ENCODE results near the gene STAP2. TPM values are rescaled to one million over a fixed set of nuclear protein-coding genes. Genes with fewer than 3 reads are reported as not detected.

STAP2 gene
- total RNA-seq, 3 donors from 2014 or later = 91.4 to 330 (median 183) TPM

GRCh38 chr19:4360081-4360569 is 21.5 kb upstream of the STAP2 start:
- DNase-seq (no peak), ATAC-seq (no peak)
- Histone ChIP-seq H3K4me3 (no peak overlapping the region), H3K4me1 (ENCODE audit: low read depth) (peaks cover 1% of the 10 kb centered on the region), H3K36me3 (ENCODE audit: low read depth) (no peaks in the 10 kb centered on the region), H3K9me3 (no peaks in the 10 kb centered on the region)
- TF ChIP-seq, protein P1, sequence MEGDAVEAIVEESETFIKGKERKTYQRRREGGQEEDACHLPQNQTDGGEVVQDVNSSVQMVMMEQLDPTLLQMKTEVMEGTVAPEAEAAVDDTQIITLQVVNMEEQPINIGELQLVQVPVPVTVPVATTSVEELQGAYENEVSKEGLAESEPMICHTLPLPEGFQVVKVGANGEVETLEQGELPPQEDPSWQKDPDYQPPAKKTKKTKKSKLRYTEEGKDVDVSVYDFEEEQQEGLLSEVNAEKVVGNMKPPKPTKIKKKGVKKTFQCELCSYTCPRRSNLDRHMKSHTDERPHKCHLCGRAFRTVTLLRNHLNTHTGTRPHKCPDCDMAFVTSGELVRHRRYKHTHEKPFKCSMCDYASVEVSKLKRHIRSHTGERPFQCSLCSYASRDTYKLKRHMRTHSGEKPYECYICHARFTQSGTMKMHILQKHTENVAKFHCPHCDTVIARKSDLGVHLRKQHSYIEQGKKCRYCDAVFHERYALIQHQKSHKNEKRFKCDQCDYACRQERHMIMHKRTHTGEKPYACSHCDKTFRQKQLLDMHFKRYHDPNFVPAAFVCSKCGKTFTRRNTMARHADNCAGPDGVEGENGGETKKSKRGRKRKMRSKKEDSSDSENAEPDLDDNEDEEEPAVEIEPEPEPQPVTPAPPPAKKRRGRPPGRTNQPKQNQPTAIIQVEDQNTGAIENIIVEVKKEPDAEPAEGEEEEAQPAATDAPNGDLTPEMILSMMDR (IDR thresholded peaks at IDR 0.05) = no peak
- intact Hi-C loops (cut with DNase I, micrococcal nuclease) = no loop called here

DNA sequence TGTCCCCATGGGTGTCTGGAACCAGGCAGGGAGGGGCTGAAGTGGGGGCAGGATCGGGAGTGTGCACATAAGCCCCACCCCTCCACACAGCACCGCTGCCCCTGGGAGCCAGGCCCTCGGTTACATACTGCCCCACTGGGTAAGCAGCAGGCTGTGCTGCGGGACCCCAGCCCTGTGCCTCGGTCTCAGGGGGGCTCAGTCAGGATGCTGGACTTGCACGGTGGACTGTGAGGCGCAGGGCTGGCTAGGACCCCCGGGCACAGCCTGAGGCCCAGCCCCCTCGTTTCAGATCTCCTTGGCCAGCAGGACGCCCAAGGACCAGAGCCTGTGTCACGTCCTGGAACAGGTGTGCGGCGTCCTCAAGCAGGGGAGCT is 21.0 kb upstream of the STAP2 start:
- Histone ChIP-seq H3K9me3 (no peaks in the 10 kb centered on the region), H3K36me3 (ENCODE audit: low read depth) (no peaks in the 10 kb centered on the region), H3K4me3 (no peak overlapping the region), H3K4me1 (ENCODE audit: low read depth) (no peaks in the 10 kb centered on the region)
- intact Hi-C loops (cut with DNase I, micrococcal nuclease) = loop anchor here in 1 of 2 donors (10.0 kb wide), 1 partner anchor 95 kb away; no protein-coding TSS in a partner anchor
- no peak for ATAC-seq
- TF ChIP-seq, protein P1 (IDR thresholded peaks at IDR 0.05) = no peak
- no peak for DNase-seq

DNA sequence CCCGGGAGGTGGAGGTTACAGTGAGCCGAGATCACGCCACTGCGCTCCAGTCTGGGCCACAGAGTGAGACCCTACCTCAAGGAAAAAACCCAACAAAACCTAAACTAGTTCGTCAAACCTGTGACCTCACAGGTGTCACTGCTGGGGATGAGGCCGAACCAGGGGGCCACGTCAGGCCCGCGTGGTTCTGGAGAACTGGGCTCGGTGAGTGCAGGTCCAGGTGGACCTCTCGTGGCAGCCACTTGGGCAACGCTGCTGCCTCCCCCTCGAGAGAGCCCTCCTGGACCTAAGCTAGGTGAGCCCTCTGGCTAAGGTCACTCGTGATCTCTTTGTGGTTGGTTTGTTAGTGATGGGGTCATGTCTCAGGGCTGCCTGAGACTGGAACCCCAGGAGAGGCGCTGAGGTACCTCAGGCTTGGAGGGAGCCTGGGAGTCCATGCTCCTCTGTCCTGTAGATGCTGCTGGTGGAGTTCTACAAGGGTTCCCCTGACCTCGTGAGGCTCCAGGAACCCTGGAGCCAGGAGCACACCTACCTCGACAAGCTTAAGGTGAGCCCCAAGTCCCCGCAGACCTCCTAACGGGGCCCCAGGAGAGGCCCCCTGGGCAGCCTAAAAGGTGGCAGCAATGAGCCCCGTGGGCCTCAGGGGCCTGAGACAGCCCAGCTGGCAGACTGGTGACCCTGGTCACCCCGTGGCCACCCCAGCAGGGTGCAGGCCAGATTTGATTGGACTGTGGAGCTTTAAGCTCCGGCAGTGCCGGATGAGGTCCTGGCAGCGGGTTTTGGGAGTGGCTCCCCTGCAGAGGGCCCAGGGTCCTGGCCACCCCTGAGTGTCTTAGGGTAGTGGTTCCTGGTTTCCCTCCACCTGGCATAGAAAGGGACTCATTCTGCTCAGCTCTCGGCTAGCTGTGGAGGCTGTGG is 20.3 kb upstream of the STAP2 start:
- Histone ChIP-seq H3K36me3 (ENCODE audit: low read depth) (no peaks in the 10 kb centered on the region), H3K4me1 (ENCODE audit: low read depth) (no peaks in the 10 kb centered on the region), H3K4me3 (no peak overlapping the region), H3K9me3 (no peaks in the 10 kb centered on the region)
- TF ChIP-seq, protein P1 (IDR thresholded peaks at IDR 0.05) = no peak
- DNase-seq = no peak
- intact Hi-C loops (cut with DNase I, micrococcal nuclease) = loop anchor here in 1 of 2 donors (10.0 kb wide), 1 partner anchor 94 kb away; no protein-coding TSS in a partner anchor
- ATAC-seq = no peak

- Histone ChIP-seq H3K4me1 (ENCODE audit: low read depth) (no peaks in the 10 kb centered on the region), H3K9me3 (no peaks in the 10 kb centered on the region), H3K36me3 (ENCODE audit: low read depth) (no peaks in the 10 kb centered on the region), H3K4me3 (no peak overlapping the region)
- intact Hi-C loops (cut with DNase I, micrococcal nuclease) = loop anchor here in 1 of 2 donors (10.0 kb wide), 1 partner anchor 93 kb away; no protein-coding TSS in a partner anchor
- DNase-seq = no peak
- ATAC-seq = no peak
- TF ChIP-seq, protein P1 (IDR thresholded peaks at IDR 0.05) = no peak
These were observed 19.3 kb upstream of the STAP2 start for GRCh38 chr19:4357921-4358326.

- Histone ChIP-seq H3K36me3 (ENCODE audit: low read depth) (no peaks in the 10 kb centered on the region), H3K4me1 (ENCODE audit: low read depth) (no peaks in the 10 kb centered on the region), H3K4me3 (no peak overlapping the region), H3K9me3 (no peaks in the 10 kb centered on the region)
- no peak for DNase-seq
- intact Hi-C loops (cut with DNase I, micrococcal nuclease) = loop anchor here in 1 of 2 donors (10.0 kb wide), 1 partner anchor 92 kb away; no protein-coding TSS in a partner anchor
- ATAC-seq = no peak
- TF ChIP-seq, protein P1 (IDR thresholded peaks at IDR 0.05) = no peak
These were observed 18.6 kb upstream of the STAP2 start for GRCh38 chr19:4357095-4357797.

Measured in mucosa of descending colon (tissue), 3 donors.